GM19023 (cell line): ENCODE results near the gene BARD1.
A peak's percentile ranks its signal among the peaks of the same experiment; 100 is the strongest.
"Not testable (repeated sequence)": the region's sequence is repeated elsewhere in the genome, so short reads cannot be mapped to it uniquely, and the experiment has no call there.

Experiments
- ATAC-seq: cut with Tn5 transposase; IDR thresholded peaks from one replicate; pipeline ENCODE4 v1.9.1; 2021; ENCODE audit warnings: mild to moderate bottlenecking, moderate library complexity; ENCODE audit not compliant: unreplicated experiment

The BARD1 gene

GRCh38 chr2:214808981-214809750 lies at the start of gene BARD1:
Gene BARD1 (minus strand): TSS chr2:214809683. CDS start chr2:214809569, 114 bp downstream.
- peak; percentile 19 for ATAC-seq

- no peak for ATAC-seq
These were observed 46.7 kb upstream of the BARD1 start for GRCh38 chr2:214856137-214856536.

- ATAC-seq = no peak
These were observed 44.4 kb upstream of the BARD1 start for GRCh38 chr2:214853906-214854305.

GRCh38 chr2:214843823-214844222 lies 34.3 kb upstream of the BARD1 start:
- no peak for ATAC-seq

- no peak for ATAC-seq
These were observed 30.0 kb upstream of the BARD1 start for GRCh38 chr2:214839464-214839863.

- no peak for ATAC-seq
These were observed 28.0 kb upstream of the BARD1 start for GRCh38 chr2:214837466-214837865.

- no peak for ATAC-seq
These were observed 27.1 kb upstream of the BARD1 start for GRCh38 chr2:214836568-214836967.

GRCh38 chr2:214830794-214831346 lies 21.4 kb upstream of the BARD1 start:
- no peak for ATAC-seq

- ATAC-seq = no peak
These were observed 6.6 kb upstream of the BARD1 start for GRCh38 chr2:214816008-214816533.

GRCh38 chr2:214810671-214811070 lies 1.2 kb upstream of the BARD1 start:
- no peak for ATAC-seq

- ATAC-seq = peak; percentile 87
These were observed 475 bp upstream of the BARD1 start for GRCh38 chr2:214809751-214810564.

- no peak for ATAC-seq
These were observed 1.8 kb downstream of the BARD1 start for GRCh38 chr2:214807653-214808052.

GRCh38 chr2:214801768-214802397 lies 7.6 kb downstream of the BARD1 start:
- no peak for ATAC-seq

- ATAC-seq = no peak
These were observed 8.4 kb downstream of the BARD1 start for GRCh38 chr2:214801068-214801467.

GRCh38 chr2:214800180-214800579 lies 9.3 kb downstream of the BARD1 start:
- ATAC-seq = no peak

- ATAC-seq = no peak
These were observed 12.6 kb downstream of the BARD1 start for GRCh38 chr2:214796911-214797310.

- not testable (repeated sequence) for ATAC-seq
These were observed 26.3 kb downstream of the BARD1 start for GRCh38 chr2:214783181-214783580.

- ATAC-seq = no peak
These were observed 26.8 kb downstream of the BARD1 start for GRCh38 chr2:214782671-214783070.

- ATAC-seq = no peak
These were observed 28.3 kb downstream of the BARD1 start for GRCh38 chr2:214781226-214781625.

GRCh38 chr2:214775971-214776370 lies 33.5 kb downstream of the BARD1 start:
- ATAC-seq = no peak

- ATAC-seq = no peak
These were observed 35.4 kb downstream of the BARD1 start for GRCh38 chr2:214774108-214774507.
